GM18858 (cell line): ENCODE results near the gene AGAP2.
"Not testable (repeated sequence)": the region's sequence is repeated elsewhere in the genome, so short reads cannot be mapped to it uniquely, and the experiment has no call there.

Source experiments
- ATAC-seq: cut with Tn5 transposase; IDR thresholded peaks from one replicate; pipeline ENCODE4 v1.9.1; 2021; ENCODE audit not compliant: unreplicated experiment

AGAP2 gene

DNA sequence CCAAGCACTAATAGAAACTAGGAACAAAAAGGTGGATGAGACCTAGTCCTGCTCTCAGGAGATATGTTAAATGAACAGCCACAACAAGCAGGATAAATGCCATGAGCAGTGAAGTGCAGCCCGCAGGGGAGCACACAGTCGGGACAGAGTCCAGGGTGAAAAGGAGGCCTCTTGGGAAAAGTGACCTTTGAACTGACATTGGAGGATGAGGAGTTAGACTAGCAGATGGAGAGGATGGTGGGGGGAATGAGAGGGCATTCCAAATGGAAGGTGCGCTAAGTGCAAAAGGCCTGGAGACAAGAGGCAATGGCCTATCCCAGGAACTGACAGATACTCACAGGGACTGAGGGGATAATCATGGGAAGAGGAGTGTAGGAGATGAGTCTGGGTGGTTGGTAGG, 40.1 kb downstream of the AGAP2 start:
- ATAC-seq = no peak

- no peak for ATAC-seq
Measured at GRCh38 chr12:57697076-57697475, 41.5 kb downstream of the AGAP2 start.

- no peak for ATAC-seq
Measured at GRCh38 chr12:57695770-57696432, 42.6 kb downstream of the AGAP2 start.

DNA sequence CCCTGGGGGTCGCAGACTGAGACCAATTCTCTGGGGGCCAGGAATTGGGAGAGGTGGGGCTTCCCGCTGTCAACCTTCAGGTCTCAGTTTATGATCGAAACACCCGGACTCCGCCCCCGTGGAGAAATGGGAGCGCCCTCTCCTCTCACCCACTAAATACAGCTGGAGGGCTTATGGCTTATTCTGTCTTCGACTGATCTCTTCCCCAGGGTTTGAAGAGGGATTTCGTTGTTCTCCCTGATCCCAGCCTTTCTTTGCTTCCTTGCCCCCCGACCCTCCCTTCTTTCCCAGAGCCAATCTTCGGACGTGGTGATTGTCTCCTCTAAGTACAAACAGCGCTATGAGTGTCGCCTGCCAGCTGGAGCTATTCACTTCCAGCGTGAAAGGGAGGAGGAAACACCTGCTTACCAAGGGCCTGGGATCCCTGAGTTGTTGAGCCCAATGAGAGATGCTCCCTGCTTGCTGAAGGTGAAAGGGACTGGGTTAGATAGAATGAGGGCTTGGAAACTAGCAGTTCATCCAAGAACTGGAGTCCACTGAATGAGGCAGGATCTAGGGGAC, 44.0 kb downstream of the AGAP2 start:
- no peak for ATAC-seq

GRCh38 chr12:57693659-57694458, 44.7 kb downstream of the AGAP2 start, which contains the start of gene OS9:
Gene OS9, plus strand, starts transcription at chr12:57694132. Its CDS starts 30 bp downstream, at chr12:57694162.
- peak; percentile 95 for ATAC-seq

DNA sequence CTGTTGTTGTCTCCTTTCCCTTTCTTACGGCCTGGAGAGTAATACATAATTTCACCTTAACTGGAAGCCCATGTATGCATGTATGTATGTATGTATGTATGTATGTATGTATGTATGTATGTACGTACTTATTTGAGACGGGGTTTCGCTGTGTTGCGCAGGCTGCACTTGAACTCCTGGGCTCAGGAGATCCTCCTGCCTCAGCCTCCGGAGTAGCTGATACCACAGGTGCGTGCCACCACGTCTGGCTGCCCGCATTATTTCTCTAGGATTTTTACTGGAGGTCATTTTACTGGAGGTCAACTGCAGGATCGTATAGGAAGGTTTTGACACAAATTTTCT, 45.3 kb downstream of the AGAP2 start:
- ATAC-seq = peak; percentile 1

DNA sequence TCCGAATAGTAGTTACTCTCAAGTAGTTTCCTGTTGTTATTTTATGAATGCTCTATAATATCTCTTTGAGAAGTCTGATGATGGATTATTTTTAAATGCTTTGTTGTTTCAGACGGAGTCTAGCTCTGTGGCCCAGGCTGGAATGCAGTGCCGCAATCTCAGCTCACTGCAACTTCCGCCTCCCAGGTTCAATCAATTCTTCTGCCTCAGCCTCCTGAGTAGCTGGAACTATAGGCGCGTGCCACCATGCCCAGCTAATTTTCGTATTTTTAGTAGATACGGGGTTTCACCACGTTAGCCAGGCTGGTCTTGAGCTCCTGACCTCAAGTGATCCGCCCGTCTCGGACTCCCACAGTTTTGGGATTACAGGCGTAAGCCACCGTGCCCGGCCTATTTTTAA, 46.0 kb downstream of the AGAP2 start:
- no peak for ATAC-seq

GRCh38 chr12:57688931-57689330, 49.6 kb downstream of the AGAP2 start:
- no peak for ATAC-seq

DNA sequence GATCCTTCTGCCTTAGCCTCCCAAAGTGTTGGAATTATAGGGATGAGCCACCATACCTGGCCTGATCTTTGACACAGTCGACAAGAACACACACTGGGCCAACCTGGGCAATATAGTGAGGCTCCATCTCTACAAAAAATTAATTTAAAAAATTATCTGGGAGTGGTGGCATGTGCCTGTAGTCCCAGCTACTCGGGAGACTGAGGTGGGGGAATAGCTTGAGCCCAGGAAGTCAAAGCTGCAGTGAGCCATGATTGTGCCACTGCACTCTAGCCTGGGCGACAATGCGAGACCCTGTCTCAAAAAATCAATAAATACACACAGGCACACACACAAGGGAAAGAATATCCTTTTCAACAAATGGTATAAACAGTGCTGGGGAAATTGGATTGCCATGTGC, 50.7 kb downstream of the AGAP2 start:
- no peak for ATAC-seq

DNA sequence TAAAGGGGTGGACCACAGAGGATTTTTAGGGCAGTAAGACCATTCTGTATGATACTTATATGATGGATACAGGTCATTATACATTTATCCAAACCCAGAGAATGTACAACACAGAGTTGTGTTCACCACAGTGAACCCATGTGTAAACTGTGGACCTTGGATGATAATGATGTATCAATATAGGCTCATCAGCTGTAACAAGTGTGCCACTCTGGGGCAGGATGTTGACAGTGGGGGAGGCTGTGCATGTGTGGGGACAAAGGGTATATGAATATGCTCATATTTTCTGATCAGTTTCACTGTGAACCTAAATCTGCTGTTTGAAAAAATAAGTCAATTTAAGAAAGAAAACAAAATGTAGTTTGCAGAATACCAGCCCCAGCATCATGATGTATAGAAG, 58.8 kb downstream of the AGAP2 start:
- ATAC-seq = no peak

DNA sequence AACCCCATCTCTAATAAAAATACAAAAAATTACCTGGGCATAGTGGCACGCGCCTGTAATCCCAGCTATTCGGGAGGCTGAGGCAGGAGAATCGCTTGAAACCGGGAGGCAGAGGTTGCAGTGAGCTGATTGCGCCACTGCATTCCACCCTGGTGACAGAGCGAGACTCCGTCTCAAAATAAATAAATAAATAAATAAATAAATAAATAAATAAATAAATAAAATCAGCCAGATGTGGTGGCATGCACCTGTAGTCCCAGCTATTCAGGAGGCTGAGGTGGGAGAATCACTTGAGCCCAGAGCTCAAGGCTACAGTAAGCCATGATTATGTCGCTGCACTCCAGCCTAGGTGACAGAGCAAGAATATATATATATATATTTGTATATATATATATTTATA, 60.6 kb downstream of the AGAP2 start:
- ATAC-seq = not testable (repeated sequence)

DNA sequence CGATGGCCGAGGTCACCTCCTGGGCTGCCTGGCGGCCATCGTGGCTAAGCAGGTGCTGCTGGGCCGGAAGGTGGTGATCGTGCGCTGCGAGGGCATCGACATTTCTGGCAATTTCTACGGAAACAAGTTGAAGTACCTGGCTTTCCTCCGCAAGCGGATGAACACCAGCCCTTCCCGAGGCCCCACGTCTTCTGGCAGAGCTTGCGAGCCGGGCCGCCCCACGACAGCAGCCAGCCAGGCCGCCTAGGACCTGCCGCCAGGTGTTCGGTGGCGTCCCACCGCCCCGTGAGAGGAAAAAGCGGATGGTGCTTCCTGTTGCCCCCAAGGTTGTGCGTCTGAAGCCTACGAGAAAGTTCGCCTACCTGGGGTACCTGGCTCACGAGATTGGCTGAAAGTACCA, 63.9 kb downstream of the AGAP2 start:
- no peak for ATAC-seq
